ENCODE measurements around the gene LCN1.
"Not testable (repeated sequence)": the region's sequence is repeated elsewhere in the genome, so short reads cannot be mapped to it uniquely, and the experiment has no call there.

DNA sequence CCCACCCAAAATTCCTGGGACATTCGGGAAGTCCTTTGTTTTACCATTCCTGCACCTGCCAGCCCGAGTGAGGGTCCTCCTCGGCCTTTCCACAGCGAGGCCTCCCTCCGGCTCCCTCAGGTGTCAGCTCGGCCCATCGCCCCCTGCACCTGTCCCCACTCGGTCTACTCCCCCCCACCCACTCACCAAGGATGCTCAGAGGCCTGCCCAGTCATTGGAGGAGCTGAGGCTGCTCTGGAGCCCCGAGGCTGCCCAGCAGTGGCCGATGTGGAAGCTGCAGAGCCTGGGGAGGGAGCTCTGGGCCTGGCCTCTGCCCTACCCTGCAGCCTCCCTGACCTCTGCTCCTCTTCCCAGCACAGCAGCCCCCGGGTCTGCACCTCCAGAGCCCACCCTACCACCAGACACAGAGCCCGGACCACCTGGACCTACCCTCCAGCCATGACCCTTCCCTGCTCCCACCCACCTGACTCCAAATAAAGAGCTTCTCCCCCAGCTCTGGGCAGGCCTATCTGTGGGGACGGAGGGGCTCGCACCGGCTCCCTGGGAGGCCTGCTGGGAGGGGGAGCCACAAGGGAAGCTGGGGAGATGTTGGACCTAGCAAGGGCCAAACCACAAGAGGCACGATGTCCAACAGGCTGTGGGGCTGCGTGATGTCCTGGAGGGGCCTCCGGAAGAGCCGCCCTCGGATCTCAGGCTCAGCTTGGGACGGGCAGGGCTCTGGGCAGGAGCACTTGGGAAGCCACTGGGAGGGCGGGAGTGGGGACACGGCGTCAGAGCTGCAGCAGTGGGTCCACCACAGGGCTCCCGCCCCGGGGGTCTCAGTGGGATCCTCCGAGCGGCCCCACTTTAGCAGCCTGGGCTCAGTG lies 28.5 kb downstream of the LCN1 start:
- TF ChIP-seq EZH2phosphoT487 (IDR thresholded peaks at IDR 0.05; ENCODE audit: insufficient read depth, low read depth); EZH2 (IDR thresholded peaks at IDR 0.05; ENCODE audit: insufficient read depth, poor library complexity, severe bottlenecking): not testable (repeated sequence)

Measured in GM23248 (cell line).